Hypothalamus (tissue), 51 donors: ENCODE results near the gene RPRML.
"Not testable (repeated sequence)": the region's sequence is repeated elsewhere in the genome, so short reads cannot be mapped to it uniquely, and the experiment has no call there.

Source experiments
- DNase-seq, 51 donors: peaks; one replicate each; lab custom pipeline; 2025; lab: John Stamatoyannopoulos, UW

RPRML gene

GRCh38 chr17:46979147-46979863 is at the start of gene RPRML:
Gene RPRML, minus strand, starts transcription at chr17:46979253. Its CDS starts 246 bp downstream, at chr17:46979007.
- peak in 8 of 51 donors; percentile 7 to 47 (median 18) for DNase-seq

GRCh38 chr17:47016966-47017365 is 37.9 kb upstream of the RPRML start:
- not testable (repeated sequence) for DNase-seq

- no peak for DNase-seq
These were observed 34.3 kb upstream of the RPRML start for GRCh38 chr17:47013341-47013740.

- DNase-seq = no peak
These were observed 33.4 kb upstream of the RPRML start for GRCh38 chr17:47012457-47012856.

GRCh38 chr17:47009759-47010594 is 30.9 kb upstream of the RPRML start:
- no peak for DNase-seq

- no peak for DNase-seq
These were observed 25.9 kb upstream of the RPRML start for GRCh38 chr17:47004906-47005305.

- not testable (repeated sequence) for DNase-seq
These were observed 24.8 kb upstream of the RPRML start for GRCh38 chr17:47003864-47004263.

- no peak for DNase-seq
These were observed 17.0 kb upstream of the RPRML start for GRCh38 chr17:46995841-46996571.

GRCh38 chr17:46994993-46995392 is 15.9 kb upstream of the RPRML start:
- no peak for DNase-seq

- no peak for DNase-seq
These were observed 12.6 kb upstream of the RPRML start for GRCh38 chr17:46991617-46992016.

- no peak for DNase-seq
These were observed 10.8 kb upstream of the RPRML start for GRCh38 chr17:46989637-46990431.

- not testable (repeated sequence) for DNase-seq
These were observed 8.9 kb upstream of the RPRML start for GRCh38 chr17:46987927-46988326.

GRCh38 chr17:46986366-46986765 is 7.3 kb upstream of the RPRML start:
- no peak for DNase-seq

GRCh38 chr17:46984892-46985291 is 5.8 kb upstream of the RPRML start:
- no peak for DNase-seq

GRCh38 chr17:46984341-46984740 is 5.3 kb upstream of the RPRML start:
- DNase-seq = no peak

GRCh38 chr17:46983782-46984181 is 4.7 kb upstream of the RPRML start:
- DNase-seq = no peak

GRCh38 chr17:46982577-46982976 is 3.5 kb upstream of the RPRML start:
- DNase-seq = no peak

GRCh38 chr17:46978489-46979146 is 435 bp downstream of the RPRML start:
- DNase-seq = no peak

- DNase-seq = no peak
These were observed 1.1 kb downstream of the RPRML start for GRCh38 chr17:46977750-46978488.
